ENCODE measurements around the gene NPAS3. TPM values are rescaled to one million over a fixed set of nuclear protein-coding genes. Genes with fewer than 3 reads are reported as not detected.

The NPAS3 gene
- total RNA-seq, 1 experiment from 2014 or later: 0.35 TPM

- H3K9me3 Mint-ChIP-seq (ENCODE audit: unreplicated experiment): no peaks in the 10 kb centered on the region
- intact Hi-C loops (cut with micrococcal nuclease): no loop called here
- BruUV-seq (replicated peaks): no TSS peak
- no peaks in the 10 kb centered on the region for H3K4me1 Mint-ChIP-seq (ENCODE audit: insufficient read depth, unreplicated experiment)
- ChIA-PET CTCF (no interaction called here), POLR2A (no interaction called here)
- DNase-seq (ENCODE audit: unreplicated experiment): no peak
- H3K27me3 Mint-ChIP-seq (ENCODE audit: insufficient read depth, unreplicated experiment): no peaks in the 10 kb centered on the region
- peaks cover 6% of the 10 kb centered on the region for H3K36me3 Mint-ChIP-seq (ENCODE audit: insufficient read depth, unreplicated experiment)
- no peak overlapping the region for H3K4me3 Mint-ChIP-seq (ENCODE audit: unreplicated experiment)
- H3K27ac Mint-ChIP-seq (ENCODE audit: low read depth, unreplicated experiment): no peak overlapping the region
- no peak for TF ChIP-seq CTCF (IDR thresholded peaks at IDR 0.05; ENCODE audit: unreplicated experiment)
These were observed 212.2 kb downstream of the NPAS3 start for GRCh38 chr14:33150666-33151428.

- POLR2A ChIA-PET: no interaction called here
- Mint-ChIP-seq H3K4me3 (ENCODE audit: unreplicated experiment) (no peak overlapping the region), H3K4me1 (ENCODE audit: insufficient read depth, unreplicated experiment) (no peaks in the 10 kb centered on the region), H3K27ac (ENCODE audit: low read depth, unreplicated experiment) (no peak overlapping the region), H3K36me3 (ENCODE audit: insufficient read depth, unreplicated experiment) (no peaks in the 10 kb centered on the region), H3K9me3 (ENCODE audit: unreplicated experiment) (no peaks in the 10 kb centered on the region), H3K27me3 (ENCODE audit: insufficient read depth, unreplicated experiment) (no peaks in the 10 kb centered on the region)
- CTCF ChIA-PET: interaction anchor here (0.7 to 0.8 kb wide), 4 partner anchors 31 to 250 kb away, joined by 3 to 6 read pairs (median 4); no protein-coding TSS in a partner anchor
- intact Hi-C loops (cut with micrococcal nuclease): no loop called here
- DNase-seq (ENCODE audit: unreplicated experiment): no peak
- BruUV-seq (replicated peaks): no TSS peak
- TF ChIP-seq CTCF (IDR thresholded peaks at IDR 0.05; ENCODE audit: unreplicated experiment): no peak
These were observed 224.4 kb downstream of the NPAS3 start for GRCh38 chr14:33163109-33163508.

- H3K9me3 Mint-ChIP-seq (ENCODE audit: unreplicated experiment): no peaks in the 10 kb centered on the region
- TF ChIP-seq CTCF (IDR thresholded peaks at IDR 0.05; ENCODE audit: unreplicated experiment): no peak
- no peak overlapping the region for H3K4me3 Mint-ChIP-seq (ENCODE audit: unreplicated experiment)
- BruUV-seq (replicated peaks): no TSS peak
- ChIA-PET CTCF (interaction anchor here (0.7 to 0.8 kb wide), 4 partner anchors 30 to 249 kb away, joined by 3 to 6 read pairs (median 4); no protein-coding TSS in a partner anchor), POLR2A (no interaction called here)
- no peaks in the 10 kb centered on the region for H3K36me3 Mint-ChIP-seq (ENCODE audit: insufficient read depth, unreplicated experiment)
- no peaks in the 10 kb centered on the region for H3K4me1 Mint-ChIP-seq (ENCODE audit: insufficient read depth, unreplicated experiment)
- no peaks in the 10 kb centered on the region for H3K27me3 Mint-ChIP-seq (ENCODE audit: insufficient read depth, unreplicated experiment)
- no peak for DNase-seq (ENCODE audit: unreplicated experiment)
- intact Hi-C loops (cut with micrococcal nuclease): no loop called here
- H3K27ac Mint-ChIP-seq (ENCODE audit: low read depth, unreplicated experiment): no peak overlapping the region
These were observed 224.9 kb downstream of the NPAS3 start for GRCh38 chr14:33163600-33163999.

GRCh38 chr14:33165144-33165925 is 226.7 kb downstream of the NPAS3 start:
- CTCF ChIA-PET: no interaction called here
- H3K27ac Mint-ChIP-seq (ENCODE audit: low read depth, unreplicated experiment): no peak overlapping the region

More at GRCh38 chr14:33165144-33165925, 226.7 kb downstream of the NPAS3 start:
- Mint-ChIP-seq H3K4me3 (ENCODE audit: unreplicated experiment) (no peak overlapping the region), H3K36me3 (ENCODE audit: insufficient read depth, unreplicated experiment) (no peaks in the 10 kb centered on the region), H3K9me3 (ENCODE audit: unreplicated experiment) (no peaks in the 10 kb centered on the region), H3K27me3 (ENCODE audit: insufficient read depth, unreplicated experiment) (no peaks in the 10 kb centered on the region), H3K4me1 (ENCODE audit: insufficient read depth, unreplicated experiment) (no peaks in the 10 kb centered on the region)
- intact Hi-C loops (cut with micrococcal nuclease): no loop called here
- no peak for DNase-seq (ENCODE audit: unreplicated experiment)
- BruUV-seq (replicated peaks): no TSS peak
- POLR2A ChIA-PET: no interaction called here
- TF ChIP-seq CTCF (IDR thresholded peaks at IDR 0.05; ENCODE audit: unreplicated experiment): no peak
